RCC 7860 (cell line): ENCODE data around the gene SERPINB5.

ENCODE experiments used
- DNase-seq: peaks from one replicate; pipeline ENCODE4 v3.0.0-alpha.2; 2015; ENCODE audit warnings: low spot score
- FAIRE-seq: peaks from 2 replicates; lab custom pipeline; 2012; peaks lifted over from hg19 to GRCh38; lab: Jason Lieb, UNC

Gene SERPINB5

GRCh38 chr18:63520053-63520685 lies 43.4 kb downstream of the SERPINB5 start:
- DNase-seq = no peak

GRCh38 chr18:63523660-63524059 lies 46.9 kb downstream of the SERPINB5 start:
- DNase-seq (no peak), FAIRE-seq (no peak)

More at GRCh38 chr18:63520053-63520685, 43.4 kb downstream of the SERPINB5 start:
- no peak for FAIRE-seq

GRCh38 chr18:63527251-63527650 lies 50.5 kb downstream of the SERPINB5 start:
- FAIRE-seq (no peak), DNase-seq (no peak)

GRCh38 chr18:63528863-63529492 lies 52.2 kb downstream of the SERPINB5 start:
- DNase-seq (no peak), FAIRE-seq (no peak)

GRCh38 chr18:63532471-63532870 lies 55.7 kb downstream of the SERPINB5 start:
- DNase-seq = no peak

GRCh38 chr18:63534615-63535014 lies 57.9 kb downstream of the SERPINB5 start:
- no peak for FAIRE-seq
- no peak for DNase-seq

More at GRCh38 chr18:63532471-63532870, 55.7 kb downstream of the SERPINB5 start:
- FAIRE-seq = no peak

- FAIRE-seq = no peak
- DNase-seq = no peak
Measured at GRCh38 chr18:63539904-63540510, 63.2 kb downstream of the SERPINB5 start.

- FAIRE-seq (no peak), DNase-seq (no peak)
Measured at GRCh38 chr18:63542069-63542468, 65.3 kb downstream of the SERPINB5 start, which contains the start of gene SERPINB12. SERPINB12 (plus strand) TSS chr18:63542369; CDS start chr18:63556160, 13,791 bp downstream.

GRCh38 chr18:63544017-63544416 lies 67.3 kb downstream of the SERPINB5 start:
- DNase-seq (no peak), FAIRE-seq (no peak)

GRCh38 chr18:63545000-63545399 lies 68.2 kb downstream of the SERPINB5 start:
- DNase-seq = no peak
- FAIRE-seq = no peak

- no peak for FAIRE-seq
- no peak for DNase-seq
Measured at GRCh38 chr18:63550068-63550467, 73.3 kb downstream of the SERPINB5 start.

- DNase-seq (no peak), FAIRE-seq (no peak)
Measured at GRCh38 chr18:63551769-63552168, 75.0 kb downstream of the SERPINB5 start.

GRCh38 chr18:63552581-63552980 lies 75.8 kb downstream of the SERPINB5 start:
- FAIRE-seq (no peak), DNase-seq (no peak)

- DNase-seq = no peak
Measured at GRCh38 chr18:63553081-63553480, 76.3 kb downstream of the SERPINB5 start.

More at GRCh38 chr18:63553081-63553480, 76.3 kb downstream of the SERPINB5 start:
- no peak for FAIRE-seq
